B cell (primary cell): ENCODE results near the gene FUT7. TPM values are rescaled to one million over a fixed set of nuclear protein-coding genes. Genes with fewer than 3 reads are reported as not detected.
A peak's percentile ranks its signal among the peaks of the same experiment; 100 is the strongest.

Experiments
- ATAC-seq: fragments of 200-7000 bp; cut with Tn5 transposase; one replicate; pipeline ENCODE4 v1.10.0; 2021; ENCODE audit warnings: low read depth, mild to moderate bottlenecking, moderate number of reproducible peaks, moderate library complexity
- CTCF ChIA-PET: fragments of 350-600 bp; sonication (Branson Sonifier 250); formaldehyde crosslinking; loops from one replicate; lab custom pipeline; 2021; ENCODE audit warnings: antibody characterized with exemption, inconsistent platforms; lab: Charles Lee
- POLR2A ChIA-PET: fragments of 350-600 bp; sonication (Branson Sonifier 250); formaldehyde crosslinking; loops from one replicate; lab custom pipeline; 2021; ENCODE audit warnings: antibody characterized with exemption; lab: Charles Lee
- DNase-seq: peaks from one replicate; pipeline ENCODE4 v3.0.0; 2013
- H2AFZ ChIP-seq: 2 replicates; pipeline ENCODE4 v1.6.1; 2012; ENCODE audit warnings: mild to moderate bottlenecking, low read depth, low read length; ENCODE audit not compliant: insufficient read depth, poor library complexity, severe bottlenecking
- H3K27ac ChIP-seq, 2 donors: 1 replicate in 1 of 2; 2 replicates in 1 of 2; pipeline ENCODE4 v1.5.1; 2012 to 2013; ENCODE audit warnings: low read length in 2 of 2, mild to moderate bottlenecking in 2 of 2, moderate library complexity in 1 of 2
- H3K27me3 ChIP-seq, 4 experiments: fragments of 200-600 bp in 1 of 4; sonication (generic) in 1 of 4; replicated peaks in 1 of 4; 1 replicate in 2 of 4; 2 replicates in 2 of 4; pipeline versions ENCODE4 v1.6.1 to v1.7.0; 2013 to 2016; ENCODE audit warnings: low read length in 3 of 4, mild to moderate bottlenecking in 2 of 4, mixed read lengths in 1 of 4, moderate library complexity in 1 of 4; ENCODE audit not compliant: insufficient read depth in 4 of 4, control insufficient read depth in 3 of 4; ENCODE audit errors: control extremely low read depth in 1 of 4
- H3K36me3 ChIP-seq, 2 experiments: replicated peaks in 1 of 2; 1 replicate in 1 of 2; 2 replicates in 1 of 2; pipeline versions ENCODE4 v1.6.1 to v1.7.1; 2013; ENCODE audit warnings: low read length in 1 of 2; ENCODE audit not compliant: insufficient read depth in 2 of 2, control insufficient read depth in 1 of 2; ENCODE audit errors: control extremely low read depth in 1 of 2, extremely low read depth in 1 of 2
- H3K4me1 ChIP-seq, 2 donors: fragments of 200-600 bp in 1 of 2; sonication (generic) in 1 of 2; 1 replicate in 1 of 2; 2 replicates in 1 of 2; pipeline versions ENCODE4 v1.5.1 to v1.6.1; 2013 to 2017; ENCODE audit warnings: low read length in 2 of 2; ENCODE audit not compliant: control insufficient read depth in 2 of 2, insufficient read depth in 2 of 2
- H3K4me2 ChIP-seq: replicated peaks from 2 replicates; pipeline ENCODE3; 2012; ENCODE audit warnings: mild to moderate bottlenecking, low read depth, low read length; ENCODE audit not compliant: poor library complexity, severe bottlenecking
- H3K4me3 ChIP-seq, 5 experiments: fragments of 200-600 bp in 1 of 5; sonication (generic) in 1 of 5; 1 replicate in 3 of 5; 2 replicates in 2 of 5; pipeline versions ENCODE4 v1.5.1 to v1.7.0; 2011 to 2016; ENCODE audit warnings: low read length in 4 of 5, mild to moderate bottlenecking in 4 of 5, low read depth in 2 of 5, control low read depth in 1 of 5, moderate library complexity in 1 of 5; ENCODE audit not compliant: insufficient read depth in 1 of 5; ENCODE audit errors: control extremely low read depth in 1 of 5, extremely low read depth in 1 of 5
- H3K79me2 ChIP-seq: fragments of 200-600 bp; sonication (generic); one replicate; pipeline ENCODE4 v1.6.0; 2016; ENCODE audit warnings: low read length; ENCODE audit not compliant: control insufficient read depth, insufficient read depth
- H3K9ac ChIP-seq: fragments of 200-600 bp; sonication (generic); 2 replicates; pipeline ENCODE4 v1.6.1; 2017; ENCODE audit warnings: mild to moderate bottlenecking, low read length, moderate library complexity
- H3K9me3 ChIP-seq, 3 donors: one replicate each; pipeline versions ENCODE4 v1.6.1 to v1.7.1; 2013; ENCODE audit warnings: low read length in 2 of 3; ENCODE audit not compliant: control insufficient read depth in 2 of 3, insufficient read depth in 1 of 3; ENCODE audit errors: control extremely low read depth in 1 of 3
- H4K20me1 ChIP-seq: 2 replicates; pipeline ENCODE4 v1.6.0; 2012; ENCODE audit warnings: mild to moderate bottlenecking, low read length; ENCODE audit not compliant: insufficient read depth, control insufficient read depth, poor library complexity, severe bottlenecking
- H3K27ac Mint-ChIP-seq: one replicate; pipeline ENCODE4 v1.8.0; 2021; ENCODE audit warnings: mixed read lengths
- H3K27me3 Mint-ChIP-seq: one replicate; pipeline ENCODE4 v1.8.0; 2021; ENCODE audit warnings: mixed read lengths
- H3K4me1 Mint-ChIP-seq: one replicate; pipeline ENCODE4 v1.8.0; 2021; ENCODE audit warnings: mixed read lengths
- H3K4me3 Mint-ChIP-seq: one replicate; pipeline ENCODE4 v1.8.0; 2021; ENCODE audit warnings: mixed read lengths
- H3K9me3 Mint-ChIP-seq: one replicate; pipeline ENCODE4 v1.8.0; 2022; ENCODE audit warnings: mixed read lengths; ENCODE audit not compliant: insufficient read depth
- CTCF ChIP-seq: fragments of 200-600 bp; IDR thresholded peaks from one replicate; pipeline ENCODE4 v1.8.0; 2022; ENCODE audit warnings: antibody characterized with exemption, mild to moderate bottlenecking
- EZH2 ChIP-seq: IDR thresholded peaks from 2 replicates; pipeline ENCODE4 v1.6.1; 2012; ENCODE audit warnings: borderline replicate concordance, low read depth, mild to moderate bottlenecking, moderate library complexity, low read length; ENCODE audit not compliant: insufficient read depth, poor library complexity, severe bottlenecking
- WGBS: methylation state at CpG from one replicate; pipeline ENCODE4 v1.1.5; 2013; ENCODE audit warnings: missing lambda C conversion rate; ENCODE audit not compliant: insufficient coverage; 5-methylcytosine and 5-hydroxymethylcytosine counted together
- intact Hi-C: fragments of 100-400 bp; cut with micrococcal nuclease; formaldehyde crosslinking; loops from one replicate; pipeline ENCODE4 v1.10.0; 2022
- polyA plus RNA-seq: library from polyadenylated mRNA; depleted of rRNA; stranded (reverse); fragments of >200 nt; gene quantifications from 2 replicates; pipeline ENCODE4 v1.2.3, GENCODE V29; 2012
- total RNA-seq, 2 donors: library from RNA; stranded (reverse); fragments of 120-200 nt in 1 of 2; gene quantifications; 1 replicate in 1 of 2; 2 replicates in 1 of 2; pipeline versions ENCODE4 v1.2.3 to v1.2.4, GENCODE V29; 2013 to 2022

The FUT7 gene
- total and polyA plus RNA-seq, 2 donors (not counting 1 experiment from before 2014, with no cell fraction given), result 7.3 to 8.2 TPM

- Histone ChIP-seq H4K20me1 (peaks cover 8% of the 10 kb centered on the region), H2AFZ (no peak overlapping the region), H3K27ac (no peak overlapping the region), H3K36me3 (no peaks in the 10 kb centered on the region), H3K4me1 (peaks cover 15 to 35% of the 10 kb centered on the region in 2 donors), H3K4me3 (no peak overlapping the region), H3K9me3 (peaks cover 0 to 7% (median 0%) of the 10 kb centered on the region in 3 donors), H3K4me2 (peak overlapping the region; percentile 18), H3K79me2 (no peaks in the 10 kb centered on the region), H3K9ac (no peak overlapping the region), H3K27me3 (peaks cover 0 to 15% (median 1%) of the 10 kb centered on the region in 4 experiments)
- POLR2A ChIA-PET, result interaction anchor here (0.6 to 1.6 kb wide), 6 partner anchors 9 to 169 kb away, joined by 3 to 7 read pairs (median 4); partner anchors contain the start of genes MAN1B1, PAXX and UAP1L1
- peak overlapping the region; percentile 78 for H3K27ac Mint-ChIP-seq
- CTCF ChIA-PET, result interaction anchor here (0.6 to 6.7 kb wide), 24 partner anchors 9 to 741 kb away, joined by 3 to 61 read pairs (median 5); partner anchors contain the start of genes ABCA2, MAN1B1, NPDC1 and TMEM141
- H3K27me3 Mint-ChIP-seq, result peaks cover 6% of the 10 kb centered on the region
- H3K4me1 Mint-ChIP-seq, result peaks cover 19% of the 10 kb centered on the region
- peak; percentile 92 for DNase-seq
- intact Hi-C loops, result loop anchor here (1.0 kb wide), 1 partner anchor 22 kb away; the partner anchor contains the start of gene NPDC1
- TF ChIP-seq EZH2 (no peak), CTCF (peak; percentile 78)
- peak; percentile 64 for ATAC-seq
- no peaks in the 10 kb centered on the region for H3K9me3 Mint-ChIP-seq
- 87% methylated on average over 8 of the region's 12 CpGs for WGBS
- peak overlapping the region; percentile 57 for H3K4me3 Mint-ChIP-seq
Measured at GRCh38 chr9:137067860-137068538, 36.1 kb upstream of the FUT7 start.
